Trophoblast cell (in vitro differentiated cells and primary cell): ENCODE measurements around the gene BCL7A.

Experiments
- DNase-seq, 2 donors: peaks; one replicate each; pipeline ENCODE4 v3.0.0-alpha.2; 2016
- H2AFZ ChIP-seq: 2 replicates; pipeline ENCODE4 v1.6.1; 2013; ENCODE audit warnings: low read length, moderate library complexity, mild to moderate bottlenecking; ENCODE audit not compliant: insufficient read depth, poor library complexity
- H2AK5ac ChIP-seq: 2 replicates; pipeline ENCODE4 v1.6.1; 2013; ENCODE audit warnings: mild to moderate bottlenecking, low read length
- H2BK120ac ChIP-seq: 2 replicates; pipeline ENCODE4 v1.6.1; 2013; ENCODE audit warnings: low read length, mild to moderate bottlenecking, moderate library complexity; ENCODE audit not compliant: insufficient read depth, poor library complexity
- H2BK12ac ChIP-seq: 2 replicates; pipeline ENCODE4 v1.6.1; 2013; ENCODE audit warnings: mild to moderate bottlenecking, low read length, moderate library complexity
- H2BK5ac ChIP-seq: 2 replicates; pipeline ENCODE4 v1.6.1; 2013; ENCODE audit warnings: low read length, low read depth, moderate library complexity, mild to moderate bottlenecking; ENCODE audit not compliant: poor library complexity
- H3K14ac ChIP-seq: 2 replicates; pipeline ENCODE4 v1.6.1; 2013; ENCODE audit warnings: mild to moderate bottlenecking, low read length
- H3K18ac ChIP-seq: 2 replicates; pipeline ENCODE4 v1.6.1; 2013; ENCODE audit warnings: mild to moderate bottlenecking, low read length
- H3K23ac ChIP-seq: 2 replicates; pipeline ENCODE4 v1.6.1; 2013; ENCODE audit warnings: low read length
- H3K27ac ChIP-seq: 2 replicates; pipeline ENCODE4 v1.5.1; 2013; ENCODE audit warnings: low read depth, mild to moderate bottlenecking, inconsistent platforms, low read length, moderate library complexity
- H3K27me3 ChIP-seq: 2 replicates; pipeline ENCODE4 v1.6.1; 2013; ENCODE audit warnings: inconsistent platforms, mild to moderate bottlenecking, low read length, moderate library complexity; ENCODE audit not compliant: insufficient read depth
- H3K36me3 ChIP-seq, 2 experiments: 1 replicate in 1 of 2; 2 replicates in 1 of 2; pipeline ENCODE4 v1.6.1; 2013; ENCODE audit warnings: low read length in 2 of 2, mild to moderate bottlenecking in 2 of 2, moderate library complexity in 1 of 2; ENCODE audit not compliant: insufficient read depth in 2 of 2, control insufficient read depth in 1 of 2
- H3K4ac ChIP-seq: 2 replicates; pipeline ENCODE4 v1.6.1; 2013; ENCODE audit warnings: low read depth, mild to moderate bottlenecking, low read length, moderate library complexity
- H3K4me1 ChIP-seq, 2 experiments: 1 replicate in 1 of 2; 2 replicates in 1 of 2; pipeline ENCODE4 v1.6.1; 2013; ENCODE audit warnings: low read length in 2 of 2, mild to moderate bottlenecking in 2 of 2, moderate library complexity in 1 of 2; ENCODE audit not compliant: insufficient read depth in 2 of 2, control insufficient read depth in 1 of 2
- H3K4me2 ChIP-seq: 2 replicates; pipeline ENCODE4 v1.6.1; 2013; ENCODE audit warnings: inconsistent platforms, mild to moderate bottlenecking, low read length, moderate library complexity
- H3K4me3 ChIP-seq: 2 replicates; pipeline ENCODE4 v1.5.1; 2013; ENCODE audit warnings: mild to moderate bottlenecking, low read depth, low read length, inconsistent platforms
- H3K79me1 ChIP-seq: one replicate; pipeline ENCODE4 v1.6.1; 2013; ENCODE audit warnings: low read length
- H3K79me2 ChIP-seq: 2 replicates; pipeline ENCODE4 v1.6.1; 2013; ENCODE audit warnings: low read length, mild to moderate bottlenecking; ENCODE audit not compliant: control insufficient read depth, insufficient read depth, poor library complexity
- H3K9ac ChIP-seq: 2 replicates; pipeline ENCODE4 v1.6.1; 2013; ENCODE audit warnings: mild to moderate bottlenecking, low read length
- H3K9me3 ChIP-seq: 2 replicates; pipeline ENCODE4 v1.6.1; 2013; ENCODE audit warnings: low read depth, mild to moderate bottlenecking, control low read depth, inconsistent platforms, low read length; ENCODE audit not compliant: insufficient read depth
- H4K12ac ChIP-seq: 2 replicates; pipeline ENCODE4 v1.6.1; 2013; ENCODE audit warnings: low read depth, mild to moderate bottlenecking, low read length, moderate library complexity
- H4K8ac ChIP-seq: 2 replicates; pipeline ENCODE4 v1.6.1; 2013; ENCODE audit warnings: low read depth, mild to moderate bottlenecking, low read length, moderate library complexity
- H4K91ac ChIP-seq: one replicate; pipeline ENCODE4 v1.6.1; 2013; ENCODE audit warnings: low read depth, mild to moderate bottlenecking, low read length, moderate library complexity
- WGBS: extraction: QIAGEN DNeasy Blood & Tissue Kit; methylation state at CpG from one replicate; pipeline ENCODE4 v1.1.7; 2013; ENCODE audit warnings: missing lambda C conversion rate; ENCODE audit not compliant: insufficient read length, insufficient coverage; ENCODE audit errors: extremely low coverage; 5-methylcytosine and 5-hydroxymethylcytosine counted together

Gene BCL7A

GRCh38 chr12:122060081-122060501, 38.4 kb downstream of the BCL7A start:
- H3K9me3 ChIP-seq, result no peaks in the 10 kb centered on the region
- H4K8ac ChIP-seq, result no peak overlapping the region
- peaks cover 12% of the 10 kb centered on the region for H3K79me1 ChIP-seq
- peaks cover 30 to 34% of the 10 kb centered on the region in 2 experiments for H3K4me1 ChIP-seq
- H3K18ac ChIP-seq, result no peak overlapping the region
- H4K12ac ChIP-seq, result no peak overlapping the region
- H3K36me3 ChIP-seq, result peaks cover 4 to 9% of the 10 kb centered on the region in 2 experiments
- H2BK5ac ChIP-seq, result no peak overlapping the region
- H3K14ac ChIP-seq, result peak overlapping the region; percentile 9
- no peak overlapping the region for H3K9ac ChIP-seq
- WGBS, result no CpG with 5 or more reads among the region's 22 CpGs
- no peak for DNase-seq
- H3K4me3 ChIP-seq, result no peak overlapping the region
- H2BK12ac ChIP-seq, result no peak overlapping the region
- H3K4ac ChIP-seq, result no peak overlapping the region
- H2AFZ ChIP-seq, result no peak overlapping the region
- H2AK5ac ChIP-seq, result no peak overlapping the region
- no peak overlapping the region for H4K91ac ChIP-seq
- no peak overlapping the region for H3K23ac ChIP-seq
- no peak overlapping the region for H3K4me2 ChIP-seq
- H2BK120ac ChIP-seq, result no peak overlapping the region
- no peak overlapping the region for H3K27ac ChIP-seq
- no peaks in the 10 kb centered on the region for H3K79me2 ChIP-seq
- H3K27me3 ChIP-seq, result no peaks in the 10 kb centered on the region

GRCh38 chr12:122061253-122061652, 39.6 kb downstream of the BCL7A start:
- H3K79me1 ChIP-seq, result peaks cover 12% of the 10 kb centered on the region
- H3K9me3 ChIP-seq, result no peaks in the 10 kb centered on the region
- H3K14ac ChIP-seq, result no peak overlapping the region
- H2BK12ac ChIP-seq, result peak overlapping the region; percentile 58
- no peak overlapping the region for H4K12ac ChIP-seq
- no peak overlapping the region for H2AFZ ChIP-seq
- no peak overlapping the region for H3K4me3 ChIP-seq
- no peak overlapping the region for H2BK5ac ChIP-seq
- WGBS, result no CpG with 5 or more reads among the region's 23 CpGs
- H3K4me2 ChIP-seq, result no peak overlapping the region
- peaks cover 3 to 9% of the 10 kb centered on the region in 2 experiments for H3K36me3 ChIP-seq
- H3K27me3 ChIP-seq, result no peaks in the 10 kb centered on the region
- no peaks in the 10 kb centered on the region for H3K79me2 ChIP-seq
- H4K8ac ChIP-seq, result no peak overlapping the region
- H3K4ac ChIP-seq, result no peak overlapping the region
- no peak overlapping the region for H3K9ac ChIP-seq
- H3K18ac ChIP-seq, result no peak overlapping the region
- H2AK5ac ChIP-seq, result no peak overlapping the region
- H4K91ac ChIP-seq, result peak overlapping the region; percentile 29
- no peak for DNase-seq
- H2BK120ac ChIP-seq, result no peak overlapping the region
- H3K4me1 ChIP-seq, result peaks cover 30 to 37% of the 10 kb centered on the region in 2 experiments
- no peak overlapping the region for H3K23ac ChIP-seq
- no peak overlapping the region for H3K27ac ChIP-seq

GRCh38 chr12:122062832-122063693, 41.4 kb downstream of the BCL7A start:
- Histone ChIP-seq H3K14ac (peak overlapping the region; percentile 72), H2AFZ (peak overlapping the region; percentile 38), H2BK12ac (peak overlapping the region; percentile 81), H4K91ac (peak overlapping the region; percentile 89), H3K36me3 (peaks cover 3 to 5% of the 10 kb centered on the region in 2 experiments), H2BK120ac (peak overlapping the region; percentile 87), H4K12ac (peak overlapping the region; percentile 57), H3K27ac (peak overlapping the region; percentile 94), H3K4me3 (no peak overlapping the region), H3K9me3 (no peaks in the 10 kb centered on the region), H2AK5ac (no peak overlapping the region), H3K4me1 (peaks cover 30 to 37% of the 10 kb centered on the region in 2 experiments), H3K18ac (peak overlapping the region; percentile 77), H3K79me1 (peaks cover 12% of the 10 kb centered on the region), H3K4ac (no peak overlapping the region), H3K79me2 (no peaks in the 10 kb centered on the region), H2BK5ac (peak overlapping the region; percentile 85), H3K9ac (peak overlapping the region; percentile 29), H3K27me3 (no peaks in the 10 kb centered on the region), H3K4me2 (peak overlapping the region; percentile 62), H4K8ac (peak overlapping the region; percentile 72), H3K23ac (no peak overlapping the region)
- no CpG with 5 or more reads among the region's 19 CpGs for WGBS
- peak; percentile 76 to 83 for DNase-seq

- Histone ChIP-seq H3K79me1 (peaks cover 12% of the 10 kb centered on the region), H3K27me3 (no peaks in the 10 kb centered on the region), H3K9ac (no peak overlapping the region), H2BK5ac (peak overlapping the region; percentile 37), H3K79me2 (no peaks in the 10 kb centered on the region), H3K9me3 (no peaks in the 10 kb centered on the region), H3K4me2 (peak overlapping the region; percentile 62), H3K4me1 (peaks cover 29 to 37% of the 10 kb centered on the region in 2 experiments), H3K18ac (peak overlapping the region; percentile 25), H3K27ac (peak overlapping the region; percentile 94), H4K8ac (peak overlapping the region; percentile 49), H2AK5ac (peak overlapping the region; percentile 16), H3K14ac (peak overlapping the region; percentile 3), H3K4ac (peak overlapping the region; percentile 2), H3K4me3 (peak overlapping the region; percentile 25), H2AFZ (no peak overlapping the region), H3K23ac (no peak overlapping the region), H2BK120ac (peak overlapping the region; percentile 12), H4K12ac (no peak overlapping the region), H4K91ac (peak overlapping the region; percentile 58), H2BK12ac (peak overlapping the region; percentile 10), H3K36me3 (peaks cover 3 to 5% of the 10 kb centered on the region in 2 experiments)
- no peak for DNase-seq
- no CpG with 5 or more reads among the region's 6 CpGs for WGBS
Observed at GRCh38 chr12:122063694-122064024, 42.0 kb downstream of the BCL7A start.
